Astrocyte of the cerebellum (primary cell): ENCODE measurements around the gene HSPA1L.
"Not testable (repeated sequence)": the region's sequence is repeated elsewhere in the genome, so short reads cannot be mapped to it uniquely, and the experiment has no call there.

Experiments used
- DNase-seq: peaks from one replicate; pipeline ENCODE4 v3.0.0-alpha.2; 2011; ENCODE audit warnings: low read depth
- H3K4me3 ChIP-seq: 2 replicates; pipeline ENCODE4 v1.5.1; 2011; ENCODE audit warnings: mild to moderate bottlenecking, low read depth, low read length, moderate library complexity
- in situ Hi-C: cut with HindIII; loops from 2 replicates; pipeline ENCODE4 v1.10.0; 2017; ENCODE audit warnings: low sequenced_read_pairs
- TF ChIP-seq, protein P1 (sequence below): IDR thresholded peaks from 2 replicates; pipeline ENCODE4 v1.5.1; 2012; ENCODE audit warnings: low read length, low read depth, moderate library complexity, mild to moderate bottlenecking; ENCODE audit errors: missing control alignments

The HSPA1L gene

DNA sequence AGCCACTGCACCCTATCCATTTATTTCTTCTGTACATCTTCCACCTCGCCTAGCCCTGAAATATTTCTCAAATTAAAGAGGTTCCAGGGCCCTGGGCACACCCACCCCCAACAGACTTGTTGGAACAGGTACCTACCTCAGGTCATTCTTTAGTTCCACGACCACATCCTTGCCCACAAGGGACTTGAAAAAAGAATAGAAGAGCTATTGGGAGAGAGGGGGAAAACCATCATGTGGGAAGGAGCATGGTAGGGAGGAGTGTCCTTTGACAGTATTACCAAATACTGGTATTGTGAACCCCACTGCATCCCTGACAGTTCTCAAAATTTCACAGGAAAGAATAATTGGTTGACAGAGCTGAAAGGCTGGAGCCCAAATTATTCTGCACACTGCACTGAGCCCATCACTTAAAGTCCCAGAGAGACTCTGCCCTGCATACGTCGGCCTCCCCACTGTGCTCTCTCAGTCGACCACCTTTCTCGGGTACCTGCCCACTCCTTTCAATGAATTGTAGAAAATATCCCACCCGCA lies 9.1 kb downstream of the HSPA1L start:
- no peak for DNase-seq
- TF ChIP-seq, protein P1, sequence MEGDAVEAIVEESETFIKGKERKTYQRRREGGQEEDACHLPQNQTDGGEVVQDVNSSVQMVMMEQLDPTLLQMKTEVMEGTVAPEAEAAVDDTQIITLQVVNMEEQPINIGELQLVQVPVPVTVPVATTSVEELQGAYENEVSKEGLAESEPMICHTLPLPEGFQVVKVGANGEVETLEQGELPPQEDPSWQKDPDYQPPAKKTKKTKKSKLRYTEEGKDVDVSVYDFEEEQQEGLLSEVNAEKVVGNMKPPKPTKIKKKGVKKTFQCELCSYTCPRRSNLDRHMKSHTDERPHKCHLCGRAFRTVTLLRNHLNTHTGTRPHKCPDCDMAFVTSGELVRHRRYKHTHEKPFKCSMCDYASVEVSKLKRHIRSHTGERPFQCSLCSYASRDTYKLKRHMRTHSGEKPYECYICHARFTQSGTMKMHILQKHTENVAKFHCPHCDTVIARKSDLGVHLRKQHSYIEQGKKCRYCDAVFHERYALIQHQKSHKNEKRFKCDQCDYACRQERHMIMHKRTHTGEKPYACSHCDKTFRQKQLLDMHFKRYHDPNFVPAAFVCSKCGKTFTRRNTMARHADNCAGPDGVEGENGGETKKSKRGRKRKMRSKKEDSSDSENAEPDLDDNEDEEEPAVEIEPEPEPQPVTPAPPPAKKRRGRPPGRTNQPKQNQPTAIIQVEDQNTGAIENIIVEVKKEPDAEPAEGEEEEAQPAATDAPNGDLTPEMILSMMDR = no peak
- H3K4me3 ChIP-seq = peak overlapping the region; percentile 89
- in situ Hi-C loops = no loop called here

DNA sequence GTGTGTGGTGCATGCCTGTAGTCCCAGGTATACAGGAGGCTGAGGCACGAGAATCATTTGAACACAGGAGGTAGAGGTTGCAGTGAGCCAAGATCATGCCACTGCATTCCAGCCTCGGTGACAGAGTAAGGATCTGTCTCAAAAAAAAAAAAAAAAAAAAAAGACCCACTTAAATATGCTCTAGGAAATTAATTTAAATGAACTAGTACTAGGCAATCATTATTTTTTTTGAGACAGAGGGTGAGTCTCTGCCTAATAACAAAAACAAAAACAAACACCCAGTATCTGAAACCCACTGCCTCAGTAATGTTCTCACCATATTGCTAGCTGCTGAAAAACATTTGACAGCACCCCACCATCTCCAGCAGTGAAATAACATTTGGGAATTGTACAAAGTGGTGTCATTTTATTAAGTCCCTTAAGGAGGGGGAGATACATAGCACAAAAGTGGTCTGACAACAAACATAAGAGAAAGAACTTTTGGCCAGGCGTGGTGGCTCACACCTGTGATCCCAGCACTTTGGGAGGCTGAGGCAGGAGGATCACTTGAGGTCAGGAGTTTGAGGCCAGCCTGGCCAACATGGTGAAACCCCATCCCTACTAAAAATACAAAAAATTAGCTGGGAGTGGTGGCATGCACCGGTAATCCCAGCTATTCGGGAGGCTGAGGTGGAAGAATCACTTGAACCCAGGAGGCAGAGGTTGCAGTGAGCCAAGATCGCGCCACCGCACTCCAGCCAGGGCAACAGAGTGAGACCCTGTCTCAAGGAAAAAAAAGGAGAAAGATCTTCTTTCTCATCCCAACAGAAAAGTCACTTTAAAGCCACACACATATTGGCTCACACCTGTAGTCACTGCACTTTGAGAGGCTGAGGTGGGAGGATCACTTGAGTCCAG lies 13.8 kb downstream of the HSPA1L start:
- in situ Hi-C loops, H3K4me3 ChIP-seq, DNase-seq: not testable (repeated sequence)

GRCh38 chr6:31799781-31800180 lies 15.3 kb downstream of the HSPA1L start:
- TF ChIP-seq, protein P1 = no peak
- H3K4me3 ChIP-seq = no peak overlapping the region
- in situ Hi-C loops = no loop called here
- no peak for DNase-seq

DNA sequence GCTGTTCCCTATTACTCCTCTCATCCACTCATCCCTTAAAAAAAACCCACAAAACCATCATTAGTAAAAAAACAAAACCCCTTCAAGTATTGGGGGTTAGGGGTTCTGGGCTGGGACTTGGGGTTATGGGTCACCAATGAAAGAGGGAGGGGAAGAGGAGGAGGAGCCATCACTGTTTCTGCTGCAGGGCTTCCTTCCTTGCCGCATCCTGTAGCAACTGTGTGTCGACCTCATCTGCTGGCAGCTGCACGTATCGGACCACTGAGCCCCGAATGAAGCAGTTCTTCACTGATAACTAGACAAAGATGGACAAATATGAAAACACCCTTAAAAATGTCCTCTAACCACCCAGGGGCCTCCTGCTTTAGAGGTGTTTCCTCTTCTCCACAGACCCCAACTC lies 17.5 kb downstream of the HSPA1L start:
- no peak for DNase-seq
- in situ Hi-C loops = no loop called here
- no peak overlapping the region for H3K4me3 ChIP-seq
- TF ChIP-seq, protein P1 = no peak

GRCh38 chr6:31796993-31797385 lies 18.1 kb downstream of the HSPA1L start:
- DNase-seq = no peak
- in situ Hi-C loops = no loop called here
- TF ChIP-seq, protein P1 = no peak
- no peak overlapping the region for H3K4me3 ChIP-seq

DNA sequence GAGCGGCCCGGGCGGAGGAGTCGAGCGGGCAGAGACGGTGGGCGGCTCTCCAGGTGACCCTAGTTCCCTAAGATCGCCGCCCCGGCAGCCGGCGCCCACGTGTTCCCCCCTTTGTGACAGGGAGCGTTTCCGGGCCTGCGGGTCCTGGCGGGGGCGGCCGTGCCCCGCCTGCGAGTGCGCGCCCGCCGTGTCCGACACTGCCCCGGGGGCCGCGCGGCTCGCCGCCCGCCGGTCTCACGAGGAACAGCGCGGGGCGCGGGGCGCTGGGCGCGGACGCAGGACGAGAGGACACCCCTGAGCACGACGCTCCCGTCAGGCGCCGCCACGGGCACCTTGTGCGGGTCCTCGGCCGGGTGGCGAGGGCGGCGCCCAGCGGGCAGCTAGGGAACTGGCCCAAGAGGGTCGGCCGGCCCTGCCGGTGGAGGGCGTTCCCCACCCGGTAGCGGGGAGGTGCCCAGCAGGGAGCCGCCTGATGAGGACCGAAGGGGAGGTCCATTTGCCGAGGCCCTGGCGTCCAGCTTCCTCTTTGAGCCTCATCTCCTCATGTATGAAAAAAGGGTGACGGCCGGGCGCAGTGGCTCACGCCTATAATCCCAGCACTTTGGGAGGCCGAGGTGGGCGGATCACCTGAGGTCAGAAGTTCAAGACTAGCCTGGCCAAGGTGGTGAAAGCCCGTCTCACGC lies 19.3 kb downstream of the HSPA1L start, which contains the start of gene VARS1:
VARS1 (minus strand) TSS at position 137 of the 683 bp plus-strand sequence. CDS start 535 bp downstream, outside the sequence.
- in situ Hi-C loops = no loop called here
- DNase-seq = peak; percentile 65
- H3K4me3 ChIP-seq = peak within 1 kb of the TSS; percentile 91
- TF ChIP-seq, protein P1 = peak; percentile 77
